Neural cell (in vitro differentiated cells): ENCODE data around the gene TRMT1. TPM values are rescaled to one million over a fixed set of nuclear protein-coding genes. Genes with fewer than 3 reads are reported as not detected.

ENCODE experiments used
- H2AFZ ChIP-seq: fragments of 200-600, 300-800 bp; sonication (generic), shearing (Covaris generic); 2 replicates; pipeline ENCODE4 v1.6.0; 2014; ENCODE audit warnings: low read depth, mild to moderate bottlenecking, antibody characterized with exemption, low read length, moderate library complexity
- H3F3A ChIP-seq: fragments of 200-600 bp; shearing (Covaris generic); 2 replicates; pipeline ENCODE4 v1.6.1; 2016; ENCODE audit warnings: mild to moderate bottlenecking, moderate library complexity, mixed read lengths, antibody characterized with exemption, low read length; ENCODE audit not compliant: insufficient read depth, poor library complexity, severe bottlenecking
- H3K27ac ChIP-seq: fragments of 200-600, 300-800 bp; sonication (generic), shearing (Covaris generic); 2 replicates; pipeline ENCODE4 v1.5.1; 2014; ENCODE audit warnings: mild to moderate bottlenecking, low read length, moderate library complexity
- H3K27me3 ChIP-seq: fragments of 300-800, 200-600 bp; sonication (generic), shearing (Covaris generic); 2 replicates; pipeline ENCODE4 v1.6.0; 2014; ENCODE audit warnings: mild to moderate bottlenecking, low read depth, low read length, moderate library complexity; ENCODE audit not compliant: insufficient read depth
- H3K36me3 ChIP-seq: fragments of 300-800, 200-600 bp; sonication (generic), shearing (Covaris generic); 2 replicates; pipeline ENCODE4 v1.5.1; 2014; ENCODE audit warnings: mild to moderate bottlenecking, antibody characterized with exemption, low read length, moderate library complexity; ENCODE audit not compliant: insufficient read depth
- H3K4me2 ChIP-seq: fragments of 300-800, 200-600 bp; sonication (generic), shearing (Covaris generic); 2 replicates; pipeline ENCODE4 v1.6.0; 2014; ENCODE audit warnings: mild to moderate bottlenecking, low read length
- H3K4me3 ChIP-seq: fragments of 300-800, 200-600 bp; sonication (generic), shearing (Covaris generic); 2 replicates; pipeline ENCODE4 v1.5.1; 2014; ENCODE audit warnings: mild to moderate bottlenecking, low read length, moderate library complexity
- H3K79me2 ChIP-seq: fragments of 200-600 bp; shearing (Covaris generic); replicated peaks from 2 replicates; pipeline ENCODE4 v1.6.0; 2014; ENCODE audit warnings: mild to moderate bottlenecking, low read length, moderate library complexity; ENCODE audit not compliant: insufficient read depth
- H3K9ac ChIP-seq: fragments of 300-800, 200-600 bp; sonication (generic), shearing (Covaris generic); 2 replicates; pipeline ENCODE4 v1.6.1; 2016; ENCODE audit warnings: mild to moderate bottlenecking, low read length, mixed read lengths
- H3K9me2 ChIP-seq: fragments of 200-600 bp; shearing (Covaris generic); 2 replicates; pipeline ENCODE4 v1.6.1; 2016; ENCODE audit warnings: mild to moderate bottlenecking, low read length, mixed read lengths; ENCODE audit not compliant: insufficient read depth
- H3K9me3 ChIP-seq: fragments of 200-600, 300-800 bp; sonication (generic), shearing (Covaris generic); 2 replicates; pipeline ENCODE4 v1.6.1; 2016; ENCODE audit warnings: mild to moderate bottlenecking, mixed run types, low read length, moderate library complexity, mixed read lengths
- H4K20me1 ChIP-seq: fragments of 200-600 bp; shearing (Covaris generic); 2 replicates; pipeline ENCODE4 v1.6.1; 2016; ENCODE audit warnings: mild to moderate bottlenecking, mixed run types; ENCODE audit not compliant: insufficient read depth
- CTCF ChIP-seq: fragments of 450-650 bp; IDR thresholded peaks from 2 replicates; pipeline ENCODE4 v1.5.1; 2014; ENCODE audit warnings: antibody characterized with exemption, mild to moderate bottlenecking, moderate library complexity; ENCODE audit not compliant: poor library complexity, severe bottlenecking
- EP300 ChIP-seq: fragments of 450-650 bp; conservative IDR thresholded peaks from 2 replicates; pipeline ENCODE4 v1.6.1; 2014; ENCODE audit warnings: antibody characterized with exemption, mild to moderate bottlenecking, moderate library complexity; ENCODE audit not compliant: poor library complexity, severe bottlenecking
- EZH2 ChIP-seq: fragments of 200-600, 300-800 bp; shearing (Covaris generic), sonication (generic); IDR thresholded peaks from 2 replicates; pipeline ENCODE4 v1.6.1; 2014; ENCODE audit warnings: antibody characterized with exemption, low read length, borderline replicate concordance, mild to moderate bottlenecking; ENCODE audit not compliant: insufficient read depth, poor library complexity, severe bottlenecking
- MXI1 ChIP-seq: fragments of 450-650 bp; conservative IDR thresholded peaks from 2 replicates; pipeline ENCODE4 v1.6.1; 2014; ENCODE audit warnings: antibody characterized with exemption, mild to moderate bottlenecking; ENCODE audit not compliant: poor library complexity, severe bottlenecking
- POLR2AphosphoS5 ChIP-seq: IDR thresholded peaks from 2 replicates; pipeline ENCODE4 v1.6.1; 2012
- RAD21 ChIP-seq: fragments of 450-650 bp; conservative IDR thresholded peaks from 2 replicates; pipeline ENCODE4 v1.6.1; 2014; ENCODE audit warnings: antibody characterized with exemption, mild to moderate bottlenecking, moderate library complexity
- REST ChIP-seq: IDR thresholded peaks from 2 replicates; pipeline ENCODE4 v1.6.1; 2012; ENCODE audit warnings: borderline replicate concordance
- SMC3 ChIP-seq: fragments of 450-650 bp; conservative IDR thresholded peaks from 2 replicates; pipeline ENCODE4 v1.6.1; 2014; ENCODE audit warnings: antibody characterized with exemption, mild to moderate bottlenecking, moderate library complexity; ENCODE audit not compliant: poor library complexity
- TAF1 ChIP-seq: IDR thresholded peaks from 2 replicates; pipeline ENCODE4 v1.6.1; 2012; ENCODE audit warnings: low read depth
- polyA plus RNA-seq: library from polyadenylated mRNA; depleted of rRNA; stranded (reverse); fragments of >200 nt; gene quantifications from 2 replicates; pipeline ENCODE4 v1.2.3, GENCODE V29; 2014

TRMT1 gene
- polyA plus RNA-seq, 1 donor from 2014 or later = 94.4 TPM

GRCh38 chr19:13155472-13156359 lies 39.2 kb upstream of the TRMT1 start:
- TF ChIP-seq CTCF (no peak), MXI1 (no peak), EZH2 (no peak), SMC3 (no peak), REST (no peak), RAD21 (no peak), POLR2AphosphoS5 (no peak), TAF1 (no peak), EP300 (no peak)

GRCh38 chr19:13154911-13155471 lies 38.5 kb upstream of the TRMT1 start:
- Histone ChIP-seq H3K27ac (no peak overlapping the region), H3K9me3 (no peaks in the 10 kb centered on the region), H3K36me3 (no peaks in the 10 kb centered on the region), H4K20me1 (no peaks in the 10 kb centered on the region), H3K27me3 (peaks cover 16% of the 10 kb centered on the region), H3K4me2 (no peak overlapping the region), H3K9me2 (no peaks in the 10 kb centered on the region), H3F3A (no peaks in the 10 kb centered on the region), H2AFZ (no peak overlapping the region), H3K79me2 (no peaks in the 10 kb centered on the region), H3K4me3 (peak overlapping the region; percentile 97), H3K9ac (peak overlapping the region; percentile 92)
- no peak for TF ChIP-seq REST
- TF ChIP-seq MXI1 = no peak
- no peak for TF ChIP-seq RAD21
- no peak for TF ChIP-seq TAF1
- TF ChIP-seq EZH2 = no peak
- TF ChIP-seq POLR2AphosphoS5 = no peak
- TF ChIP-seq CTCF = no peak
- TF ChIP-seq SMC3 = no peak
- TF ChIP-seq EP300 = no peak

More at GRCh38 chr19:13155472-13156359, 39.2 kb upstream of the TRMT1 start:
- H3F3A ChIP-seq = no peaks in the 10 kb centered on the region
- H3K9ac ChIP-seq = peak overlapping the region; percentile 5
- no peaks in the 10 kb centered on the region for H3K9me2 ChIP-seq
- H3K79me2 ChIP-seq = no peaks in the 10 kb centered on the region
- peak overlapping the region; percentile 97 for H3K4me3 ChIP-seq
- no peaks in the 10 kb centered on the region for H4K20me1 ChIP-seq
- H3K9me3 ChIP-seq = no peaks in the 10 kb centered on the region
- H3K27me3 ChIP-seq = peaks cover 16% of the 10 kb centered on the region
- no peaks in the 10 kb centered on the region for H3K36me3 ChIP-seq
- no peak overlapping the region for H3K4me2 ChIP-seq
- H3K27ac ChIP-seq = no peak overlapping the region
- H2AFZ ChIP-seq = no peak overlapping the region
